Measurements from ENCODE around the gene TMCO4.
"Not testable (repeated sequence)": the region's sequence is repeated elsewhere in the genome, so short reads cannot be mapped to it uniquely, and the experiment has no call there.

TMCO4 gene

DNA sequence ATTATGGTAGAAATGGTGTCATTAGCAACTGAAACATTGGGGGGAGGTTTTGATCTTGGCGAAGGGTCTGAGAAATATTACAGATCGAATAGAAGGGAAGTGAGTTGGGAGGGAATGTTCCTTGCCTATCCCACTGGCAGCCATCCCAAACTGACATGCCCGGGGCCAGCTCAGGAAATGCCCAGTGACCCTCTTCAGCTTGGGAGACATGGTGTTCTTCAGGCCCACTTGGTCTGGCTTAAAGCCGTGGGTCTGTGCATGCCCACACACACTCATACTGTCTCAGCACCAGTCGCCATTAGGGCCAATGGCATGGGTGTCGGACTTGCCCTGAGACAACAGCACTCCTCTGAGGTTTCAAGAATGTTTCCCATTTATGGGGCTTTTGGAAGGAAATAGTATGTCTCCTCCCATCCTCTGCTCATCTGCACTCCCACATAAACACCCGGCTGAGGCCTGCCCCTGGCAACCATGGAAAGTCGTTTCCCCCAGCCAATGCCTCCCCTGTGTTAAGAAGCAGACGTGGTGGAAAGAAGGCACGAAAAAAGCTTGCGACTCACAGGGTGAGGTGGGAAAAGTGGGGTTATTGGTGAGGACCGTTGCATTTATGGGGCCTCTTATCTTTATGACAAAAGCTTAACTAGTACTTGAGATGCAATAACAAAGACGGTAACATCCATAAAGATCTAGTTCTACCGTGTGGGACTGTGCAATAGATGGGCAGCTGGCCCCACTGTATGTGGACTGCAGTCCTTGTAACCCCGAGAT lies 13.3 kb upstream of the TMCO4 start:
- DNase-seq, result no peak

GRCh38 chr1:19811206-19811851 lies 11.6 kb upstream of the TMCO4 start:
- DNase-seq, result no peak

DNA sequence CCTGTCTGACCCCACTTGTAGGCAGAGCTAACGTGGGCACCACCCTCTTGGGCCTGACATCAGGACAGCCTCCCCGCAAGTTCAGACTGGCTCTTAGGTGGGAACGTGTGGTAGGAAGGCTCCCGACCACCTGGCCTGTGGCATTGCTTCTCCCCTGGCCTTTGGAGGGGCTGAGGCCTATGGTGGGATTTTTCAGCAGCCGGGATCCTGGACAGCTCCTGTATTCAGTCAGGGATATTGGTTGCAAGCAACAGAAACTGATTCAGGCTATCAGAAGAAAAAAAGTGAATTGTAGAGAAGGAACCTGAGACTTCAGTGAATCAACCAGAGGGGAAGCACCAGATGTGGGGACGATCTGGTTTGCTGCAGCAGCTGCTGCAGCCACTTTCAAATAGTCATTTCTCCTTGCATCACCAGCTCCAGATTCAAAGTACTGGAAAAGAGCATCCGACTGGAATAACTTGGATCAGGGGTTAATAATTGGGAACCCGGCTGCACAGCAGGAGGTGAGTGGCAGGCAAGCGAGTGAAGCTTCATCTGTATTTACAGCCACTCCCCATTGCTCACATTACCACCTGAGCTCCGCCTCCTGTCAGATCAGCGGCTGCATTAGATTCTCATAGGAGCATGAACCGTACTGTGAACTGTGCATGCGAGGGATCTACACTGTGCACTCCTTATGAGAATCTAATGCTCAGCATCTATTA lies 9.5 kb upstream of the TMCO4 start:
- DNase-seq, result no peak

- DNase-seq, result no peak
Observed at GRCh38 chr1:19808351-19808750, 8.6 kb upstream of the TMCO4 start.

- DNase-seq, result no peak
Observed at GRCh38 chr1:19804831-19805251, 5.1 kb upstream of the TMCO4 start.

DNA sequence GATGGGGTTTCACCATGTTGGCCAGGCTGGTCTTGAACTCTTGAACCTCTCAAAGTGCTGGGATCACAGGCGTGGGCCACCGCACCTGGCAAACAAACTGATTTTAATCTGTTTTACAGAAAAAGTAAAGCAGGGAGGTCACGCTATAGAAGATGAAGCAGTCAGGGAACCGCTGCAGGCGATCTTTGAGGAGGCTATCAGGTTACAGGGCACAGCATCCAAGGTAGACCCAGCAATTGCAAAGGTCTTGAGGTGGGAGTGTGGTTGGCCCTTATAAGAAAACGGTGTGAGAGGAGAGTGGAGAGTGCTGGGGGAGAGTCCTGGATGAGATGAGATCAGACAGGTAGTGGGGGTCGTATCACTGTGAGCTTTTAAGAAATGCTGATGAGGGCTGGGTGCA lies 2.6 kb upstream of the TMCO4 start:
- DNase-seq, result no peak

- no peak for DNase-seq
Observed at GRCh38 chr1:19800076-19800804, 524 bp upstream of the TMCO4 start.

DNA sequence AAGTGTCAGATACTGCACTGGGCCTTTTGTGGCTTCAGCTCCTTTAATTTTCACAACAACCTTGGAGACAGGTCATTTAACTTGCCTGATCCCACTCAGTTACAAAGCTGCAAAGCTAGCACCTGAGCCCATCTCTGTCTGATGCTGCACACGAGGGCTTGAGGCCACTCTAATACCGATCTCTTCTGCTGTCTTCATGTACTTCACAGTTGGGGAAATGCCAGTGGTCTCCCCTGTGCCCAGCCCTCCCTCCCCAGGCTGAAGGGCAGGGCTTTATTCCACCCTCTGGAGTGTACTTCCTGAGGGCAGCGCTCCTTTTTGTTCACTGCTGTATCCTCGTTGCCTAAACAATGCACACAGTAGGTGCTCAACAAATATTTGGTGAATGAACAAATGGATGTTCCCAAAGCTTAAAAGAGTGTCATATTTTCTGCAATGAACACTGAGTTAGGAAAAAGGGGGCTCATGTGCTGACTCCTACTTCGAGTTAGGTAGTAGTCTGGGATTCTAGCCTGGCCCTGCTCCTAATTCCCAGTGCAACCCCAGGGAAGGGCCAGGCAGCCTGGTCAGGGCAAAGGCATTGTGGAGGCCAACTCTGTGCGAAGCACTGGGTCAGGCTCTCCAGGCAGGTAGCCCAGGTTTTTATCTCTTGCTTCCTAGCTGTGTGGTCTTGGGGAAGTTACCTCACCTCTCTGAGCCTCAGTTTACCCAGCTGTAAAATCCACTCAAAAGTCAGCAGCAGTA lies 1.1 kb downstream of the TMCO4 start:
- no peak for DNase-seq

DNA sequence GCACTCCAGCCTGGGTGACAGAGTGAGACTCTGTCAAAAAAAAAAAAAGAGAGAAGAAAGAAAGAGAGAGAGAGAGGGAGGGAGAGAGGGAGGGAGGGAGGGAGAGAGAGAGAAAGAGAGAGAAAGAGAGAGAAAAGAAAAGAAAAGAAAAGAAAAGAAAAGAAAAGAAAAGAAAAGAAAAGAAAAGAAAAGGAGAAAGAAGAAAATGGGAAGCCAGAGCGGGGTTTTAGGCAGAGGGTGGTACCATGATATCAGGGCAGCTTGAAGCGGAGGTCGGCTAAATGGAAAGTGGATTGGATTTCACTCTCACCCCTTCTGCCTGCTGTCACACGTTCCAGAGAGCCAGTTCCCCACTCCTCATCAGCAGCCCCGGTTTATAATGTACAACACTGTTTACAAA lies 1.9 kb downstream of the TMCO4 start:
- no peak for DNase-seq

DNA sequence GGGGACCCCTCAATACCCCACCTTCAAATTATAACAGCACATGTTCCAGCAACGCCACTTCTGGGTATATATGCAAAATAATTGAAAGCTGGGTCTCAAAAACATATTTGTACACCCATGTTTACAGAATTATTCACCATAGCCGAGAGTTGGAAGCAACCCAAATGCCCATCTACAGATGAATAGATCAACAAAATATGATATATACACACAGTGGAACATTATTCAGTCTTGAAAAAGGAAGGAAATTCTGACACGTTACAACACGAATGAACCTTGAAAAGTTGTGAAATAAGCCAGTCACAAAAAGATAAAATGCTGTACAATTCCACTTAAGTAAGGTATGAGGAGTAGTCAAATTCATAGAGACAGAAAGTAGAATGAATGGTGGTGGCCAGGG lies 5.1 kb downstream of the TMCO4 start:
- no peak for DNase-seq

DNA sequence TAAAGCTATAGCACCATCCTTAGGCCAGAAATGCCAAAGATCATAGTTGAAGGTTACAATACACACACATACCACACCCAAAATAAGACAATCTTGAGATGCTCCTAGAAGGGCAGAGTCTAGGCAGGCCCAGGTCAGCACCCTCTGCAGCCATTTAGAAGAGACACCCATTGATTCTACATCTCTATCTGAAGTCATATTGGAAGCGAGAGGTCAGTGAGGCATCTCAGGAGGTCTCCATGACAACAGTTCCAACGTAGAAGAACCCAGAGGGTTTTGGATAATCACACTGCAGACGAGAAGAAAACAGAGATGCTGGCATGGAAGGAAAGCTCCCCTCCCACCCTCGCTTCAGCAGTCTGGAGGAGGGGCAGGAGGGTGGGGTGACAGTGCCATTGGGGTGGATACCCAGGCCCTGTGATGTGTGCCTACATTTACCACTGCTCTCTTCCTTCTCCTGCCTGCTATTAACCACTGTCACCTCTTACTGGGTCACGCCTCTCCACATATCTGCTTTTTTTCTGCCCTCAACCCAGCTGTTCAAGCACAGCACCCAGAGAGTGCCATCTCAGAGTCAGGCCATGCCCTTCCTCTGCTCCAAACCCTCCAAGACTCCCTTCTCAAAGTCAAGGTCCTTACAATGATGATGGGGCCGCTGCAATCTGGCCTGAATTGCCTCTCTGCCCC lies 6.2 kb downstream of the TMCO4 start:
- no peak for DNase-seq

DNA sequence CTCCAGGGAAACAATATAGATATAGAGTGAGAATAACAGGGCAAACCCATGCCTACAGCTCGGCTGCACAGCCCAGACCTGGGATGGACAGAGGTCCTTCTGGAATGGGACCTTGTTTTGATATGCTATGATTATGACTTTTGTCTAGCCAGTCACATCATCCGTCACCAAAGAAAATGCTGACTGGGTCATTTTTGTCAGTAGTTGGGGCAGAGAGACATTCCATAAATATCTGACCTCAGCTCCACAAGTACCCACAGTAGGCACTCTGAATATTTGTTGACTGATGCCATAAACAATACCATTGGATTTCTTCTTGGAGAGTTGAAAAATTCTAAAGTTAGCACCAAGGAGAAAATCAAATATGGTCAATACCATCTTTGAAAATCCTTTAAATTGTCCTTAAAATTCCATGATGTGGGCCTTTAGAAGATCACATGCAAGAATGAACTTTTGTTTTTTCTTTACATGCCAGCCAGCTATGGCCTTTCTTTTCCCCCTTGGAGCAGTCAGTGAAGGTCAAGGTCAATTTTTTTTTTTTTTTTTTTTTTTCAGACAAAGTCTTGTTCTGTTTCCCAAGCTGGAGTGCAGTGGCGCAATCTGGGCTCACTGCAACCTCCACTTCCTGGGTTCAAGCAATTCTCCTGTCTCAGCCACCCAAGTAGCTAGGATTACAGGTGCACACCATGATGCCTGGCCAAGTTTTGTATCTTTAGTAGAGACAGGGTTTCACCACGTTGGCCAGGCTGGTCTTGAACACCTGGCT lies 7.3 kb downstream of the TMCO4 start:
- DNase-seq, result no peak

DNA sequence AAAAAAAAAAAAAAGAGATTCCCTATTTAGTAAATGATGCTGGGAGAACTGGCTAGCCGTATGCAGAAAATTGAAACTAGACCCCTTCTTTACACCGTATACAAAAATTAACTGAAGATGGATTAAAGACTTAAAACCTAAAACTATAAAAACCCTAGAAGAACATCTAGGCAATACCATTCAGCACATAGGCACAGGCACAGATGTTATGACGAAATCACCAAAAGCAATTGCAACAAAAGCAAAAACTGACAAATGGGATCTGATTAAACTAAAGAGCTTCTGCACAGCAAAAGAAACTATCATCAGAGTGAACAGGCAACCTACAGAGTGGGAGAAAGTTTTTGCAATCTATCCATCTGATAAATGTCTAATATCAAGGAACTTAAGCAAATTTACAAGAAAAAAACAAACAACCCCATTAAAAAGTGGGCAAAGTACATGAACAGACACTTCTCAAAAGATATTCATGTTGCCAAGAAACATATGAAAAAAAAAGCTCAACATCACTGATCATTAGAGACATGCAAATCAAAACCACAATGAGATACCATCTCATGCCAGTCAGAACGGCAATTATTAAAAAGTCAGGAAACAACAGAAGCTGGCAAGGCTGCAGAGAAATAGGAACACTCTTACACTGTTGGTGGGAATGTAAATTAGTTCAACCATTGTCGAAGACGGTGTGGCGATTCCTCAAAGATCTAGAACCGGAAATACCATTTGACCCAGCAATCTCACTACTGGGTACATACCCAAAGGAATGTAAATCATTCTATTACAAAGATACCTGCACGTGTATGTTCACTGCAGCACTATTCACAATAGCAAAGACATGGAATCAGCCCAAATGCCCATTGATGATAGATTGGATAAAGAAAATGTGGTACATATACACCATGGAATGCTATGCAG lies 9.4 kb downstream of the TMCO4 start:
- not testable (repeated sequence) for DNase-seq

DNA sequence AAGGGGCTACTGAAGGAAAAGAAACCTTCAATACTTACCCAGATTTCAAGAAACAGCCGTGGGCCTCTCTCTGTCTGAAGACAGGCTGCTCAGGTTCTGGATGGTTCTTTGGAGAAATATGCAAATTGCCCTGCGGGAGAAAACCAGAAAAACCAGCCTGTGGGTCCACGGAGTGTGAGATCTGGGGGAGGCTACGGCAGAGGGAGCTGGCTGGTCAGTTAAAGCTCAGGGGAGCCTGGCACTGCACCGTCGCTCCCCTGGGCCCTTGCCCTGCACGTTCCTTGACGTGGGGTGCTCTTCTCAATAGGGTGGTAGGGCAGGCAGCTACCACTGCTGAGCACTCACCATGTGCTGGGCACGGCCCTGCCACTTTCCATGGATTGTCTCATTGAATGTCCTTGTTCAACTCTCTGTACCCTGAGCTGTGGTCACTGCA lies 12.7 kb downstream of the TMCO4 start:
- no peak for DNase-seq

- no peak for DNase-seq
Observed at GRCh38 chr1:19785660-19786059, 14.1 kb downstream of the TMCO4 start.

GRCh38 chr1:19780267-19780877 lies 19.3 kb downstream of the TMCO4 start:
- DNase-seq, result no peak

DNA sequence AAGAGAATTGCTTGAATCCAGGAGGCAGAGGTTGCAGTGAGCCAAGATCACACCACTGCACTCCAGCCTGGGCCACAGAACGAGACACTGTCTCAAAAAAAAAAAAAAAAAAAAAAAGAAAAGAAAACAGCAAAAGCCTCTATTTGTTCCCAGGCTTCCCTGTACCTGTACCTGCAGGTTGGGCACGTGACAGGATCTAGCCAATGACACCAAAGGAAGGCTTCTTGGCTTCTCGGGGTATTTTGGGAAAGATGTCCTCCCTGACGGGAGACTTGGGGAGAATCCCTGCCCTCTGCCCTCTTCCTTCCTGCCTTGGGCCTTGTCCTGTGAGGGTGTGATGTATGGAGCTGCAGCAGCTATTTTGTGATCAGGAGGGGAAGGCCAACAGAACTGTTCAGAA lies 22.8 kb downstream of the TMCO4 start:
- no peak for DNase-seq

DNA sequence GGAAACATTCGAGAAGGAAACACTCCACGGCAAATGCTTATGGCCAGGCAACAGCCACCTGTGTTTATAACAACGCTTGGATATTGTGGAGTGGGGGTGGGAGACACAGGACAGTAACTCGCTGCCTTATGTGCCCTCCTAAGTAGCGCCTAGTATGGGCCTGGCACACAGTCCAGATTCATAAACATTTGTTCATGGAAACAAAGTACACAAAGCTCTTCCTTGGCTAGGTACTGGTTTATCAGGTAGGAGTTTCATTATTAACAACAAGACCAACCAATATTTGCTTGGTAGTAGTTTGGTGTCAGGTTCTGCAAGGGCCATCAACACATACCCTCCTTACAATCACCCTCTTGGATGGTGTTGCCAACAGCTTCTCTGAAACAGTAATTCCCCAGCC lies 23.4 kb downstream of the TMCO4 start:
- DNase-seq, result no peak

DNA sequence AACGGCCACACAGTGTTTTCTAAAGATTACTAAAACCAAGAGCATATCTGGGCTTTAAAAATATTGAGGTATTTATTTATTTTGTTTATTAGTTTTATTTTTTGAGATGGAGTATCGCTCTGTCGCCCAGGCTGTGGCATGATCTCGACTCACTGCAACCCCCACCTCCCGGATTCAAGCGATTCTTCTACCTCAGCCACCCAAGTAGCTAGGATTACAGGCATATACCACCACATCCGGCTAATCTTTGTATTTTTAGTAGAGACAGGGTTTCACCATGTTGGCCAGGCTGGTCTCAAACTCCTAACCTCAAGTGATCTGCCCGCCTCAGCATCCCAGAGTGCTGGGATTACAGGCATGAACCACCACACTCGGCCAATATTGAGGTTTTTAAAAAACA lies 23.9 kb downstream of the TMCO4 start:
- no peak for DNase-seq

DNA sequence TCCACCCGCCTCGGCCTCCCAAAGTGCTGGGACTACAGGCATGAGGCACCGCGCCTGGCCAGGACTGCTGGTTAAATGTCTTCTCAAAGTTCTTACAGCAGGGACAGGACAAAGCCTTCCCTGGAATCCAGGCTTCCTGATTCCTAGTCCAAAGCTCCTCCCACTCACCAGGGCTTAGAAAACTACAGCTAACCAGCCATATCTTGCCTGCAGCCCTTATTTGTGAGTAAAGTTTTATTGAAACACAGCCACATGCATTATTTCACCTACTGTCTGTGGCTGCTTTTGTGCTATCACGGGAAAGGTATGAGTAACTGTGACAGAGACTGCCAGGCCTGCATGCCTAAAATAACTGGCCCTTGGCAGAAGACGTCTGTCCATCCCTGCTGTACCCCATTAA lies 24.4 kb downstream of the TMCO4 start:
- DNase-seq, result no peak
